ENCODE measurements around the gene TLCD3B.
A peak's percentile ranks its signal among the peaks of the same experiment; 100 is the strongest.

The TLCD3B gene, protein sequence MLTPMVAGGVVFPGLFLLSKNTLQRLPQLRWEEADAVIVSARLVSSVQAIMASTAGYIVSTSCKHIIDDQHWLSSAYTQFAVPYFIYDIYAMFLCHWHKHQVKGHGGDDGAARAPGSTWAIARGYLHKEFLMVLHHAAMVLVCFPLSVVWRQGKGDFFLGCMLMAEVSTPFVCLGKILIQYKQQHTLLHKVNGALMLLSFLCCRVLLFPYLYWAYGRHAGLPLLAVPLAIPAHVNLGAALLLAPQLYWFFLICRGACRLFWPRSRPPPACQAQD

DNA sequence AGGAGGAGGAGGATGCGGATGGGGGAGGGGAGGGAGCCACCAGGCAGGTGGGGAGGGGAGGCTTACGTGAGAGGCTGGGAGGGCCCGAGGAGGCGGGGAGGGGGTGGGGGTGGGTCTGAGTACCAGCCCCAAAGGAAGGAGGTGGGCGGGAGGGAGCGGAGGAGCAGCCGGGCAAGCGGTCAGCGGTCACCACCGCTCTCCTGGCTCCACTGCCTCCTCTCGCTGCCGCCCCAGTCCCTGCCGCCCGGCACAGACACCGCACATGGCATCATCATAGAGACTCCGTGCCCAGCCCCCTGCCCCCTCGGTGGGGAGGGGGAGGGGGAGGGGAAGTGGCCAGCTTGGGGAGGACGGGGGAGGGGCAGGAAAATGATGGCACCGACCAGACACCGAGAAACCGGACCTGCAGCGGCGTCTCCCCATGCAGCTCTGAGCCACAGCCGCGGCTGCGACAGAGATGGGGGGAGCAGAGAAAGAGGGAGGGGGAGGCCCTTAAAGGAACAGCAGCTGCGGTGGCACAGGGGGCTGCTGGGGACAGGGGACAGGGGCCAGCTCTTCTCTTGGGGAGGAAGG lies at the start of gene TLCD3B:
Gene TLCD3B, minus strand, starts transcription at position 431 of the 573 bp plus-strand sequence. CDS start 744 bp downstream, outside the sequence.
- no peak for DNase-seq (ENCODE audit: low read depth, low spot score)

DNA sequence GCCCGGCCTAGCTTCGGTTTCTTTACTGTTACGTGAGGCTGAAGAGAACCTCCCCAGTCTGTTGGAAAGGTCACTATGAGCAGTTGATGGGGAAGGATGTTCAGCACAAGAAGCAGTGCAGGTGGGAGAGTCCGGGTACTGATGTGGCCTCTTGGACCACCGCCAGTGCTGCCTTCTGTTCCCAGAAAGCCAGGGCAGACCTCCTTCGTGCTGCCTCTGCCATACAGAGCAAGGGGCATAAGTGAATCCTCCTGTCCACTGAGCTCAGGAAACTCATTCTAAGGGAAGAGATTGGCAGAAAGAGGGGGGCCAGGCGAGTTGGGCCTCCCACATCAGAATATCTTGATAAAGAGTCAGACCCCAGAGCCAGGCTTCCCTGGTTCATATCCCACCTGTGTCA lies 48.4 kb upstream of the TLCD3B start:
- no peak for DNase-seq (ENCODE audit: low read depth, low spot score)

DNA sequence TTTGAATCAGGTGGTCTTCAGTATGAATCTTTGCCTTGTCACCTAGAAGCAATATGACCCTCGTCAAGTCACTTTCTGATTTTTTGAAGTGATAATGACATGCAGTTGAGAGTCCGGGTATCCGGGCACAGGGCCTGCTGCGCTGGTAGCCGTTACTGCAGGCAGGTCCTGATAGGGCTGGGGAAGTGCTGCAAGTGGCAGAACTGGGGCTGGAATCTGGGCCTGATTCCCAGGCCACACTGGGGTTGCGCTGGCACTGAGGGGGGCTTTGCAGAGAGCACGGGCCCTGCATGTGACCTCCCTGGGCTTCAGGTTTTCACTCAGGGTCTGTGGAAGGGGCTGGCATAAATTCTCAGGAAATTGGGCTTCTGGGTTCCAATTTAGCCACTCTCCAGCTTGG lies 47.7 kb upstream of the TLCD3B start:
- no peak for DNase-seq (ENCODE audit: low read depth, low spot score)

DNA sequence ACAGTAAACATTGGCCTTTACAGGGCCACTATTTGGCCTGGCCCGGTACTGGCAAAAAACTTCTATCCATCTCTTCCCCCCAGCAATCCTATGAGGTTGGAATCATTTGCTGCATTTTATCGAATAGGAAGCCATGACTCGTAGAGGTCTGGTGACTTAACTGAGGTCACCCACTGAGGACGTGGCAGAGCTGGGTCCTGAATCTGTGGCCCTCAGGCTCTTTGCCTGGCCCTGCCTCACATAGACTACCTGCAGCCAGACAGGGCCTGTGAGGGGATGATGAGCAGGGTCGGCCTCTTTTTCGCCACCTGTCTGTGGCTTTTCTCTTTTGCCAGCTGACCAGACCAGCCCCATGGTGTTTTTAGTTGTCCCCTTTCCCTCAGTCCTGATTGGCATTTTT lies 46.6 kb upstream of the TLCD3B start:
- DNase-seq (ENCODE audit: low read depth, low spot score), result no peak

DNA sequence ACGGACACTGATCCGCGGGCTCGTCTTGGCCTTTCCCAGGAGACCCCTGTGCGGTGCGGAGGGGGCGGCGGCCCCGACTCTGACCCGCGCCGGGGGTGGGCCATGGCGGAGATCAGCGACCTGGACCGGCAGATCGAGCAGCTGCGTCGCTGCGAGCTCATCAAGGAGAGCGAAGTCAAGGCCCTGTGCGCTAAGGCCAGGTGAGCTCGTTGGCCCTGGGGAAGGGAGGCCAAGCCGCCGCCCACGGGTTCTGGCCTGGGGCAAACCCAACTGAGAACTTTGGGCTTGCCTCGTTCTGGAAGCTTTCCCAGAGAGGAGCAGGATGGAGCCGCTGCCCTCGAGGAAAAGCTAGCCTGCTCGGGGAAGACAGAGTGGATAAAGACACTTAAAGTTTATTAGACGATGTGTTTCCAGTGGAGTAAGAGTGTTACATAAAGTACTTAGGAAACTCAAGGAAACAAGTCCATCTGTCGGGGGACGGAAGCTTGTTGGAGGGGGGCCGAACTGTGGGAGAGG lies 45.3 kb upstream of the TLCD3B start:
- no peak for DNase-seq (ENCODE audit: low read depth, low spot score)

DNA sequence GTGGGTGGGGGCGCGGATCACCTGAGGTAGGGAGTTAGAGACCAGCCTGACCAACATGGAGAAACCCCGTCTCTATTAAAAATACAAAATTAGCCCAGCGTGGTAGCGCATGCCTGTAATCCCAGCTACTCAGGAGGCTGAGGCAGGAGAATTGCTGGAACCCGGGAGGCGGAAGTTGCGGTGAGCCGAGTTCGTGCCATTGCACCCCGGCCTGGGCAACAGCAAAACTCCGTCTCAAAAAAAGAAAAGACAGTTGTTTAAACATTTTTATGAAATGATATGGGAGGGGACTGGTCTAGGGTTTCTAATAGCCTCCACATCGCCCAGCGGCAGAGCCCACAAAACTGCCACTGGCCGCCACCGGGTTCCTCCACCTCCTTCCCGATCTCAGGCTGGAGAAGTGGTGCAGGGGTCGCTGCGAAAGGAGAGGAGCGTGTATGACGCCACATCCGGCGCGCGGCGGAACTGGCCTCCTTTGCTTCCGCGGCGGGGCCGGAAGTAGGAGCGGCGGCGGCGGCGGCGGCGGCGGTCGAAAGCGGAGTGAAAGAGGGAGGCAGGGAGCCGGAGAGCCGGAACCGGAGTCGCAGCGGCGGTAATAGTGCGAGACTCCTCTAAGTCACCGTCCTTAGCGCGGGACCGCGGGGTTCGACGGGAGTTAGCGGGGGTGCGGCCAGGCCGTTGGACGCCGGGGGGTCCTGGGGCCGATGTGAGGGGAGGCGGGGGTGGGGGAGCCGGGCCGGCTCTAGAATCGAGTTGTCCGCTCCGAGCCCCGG lies 44.6 kb upstream of the TLCD3B start, which contains the start of gene PPP4C:
Gene PPP4C, plus strand, starts transcription at position 492 of the 773 bp plus-strand sequence. CDS start 384 bp downstream, outside the sequence.
- DNase-seq (ENCODE audit: low read depth, low spot score), result peak; percentile 93

DNA sequence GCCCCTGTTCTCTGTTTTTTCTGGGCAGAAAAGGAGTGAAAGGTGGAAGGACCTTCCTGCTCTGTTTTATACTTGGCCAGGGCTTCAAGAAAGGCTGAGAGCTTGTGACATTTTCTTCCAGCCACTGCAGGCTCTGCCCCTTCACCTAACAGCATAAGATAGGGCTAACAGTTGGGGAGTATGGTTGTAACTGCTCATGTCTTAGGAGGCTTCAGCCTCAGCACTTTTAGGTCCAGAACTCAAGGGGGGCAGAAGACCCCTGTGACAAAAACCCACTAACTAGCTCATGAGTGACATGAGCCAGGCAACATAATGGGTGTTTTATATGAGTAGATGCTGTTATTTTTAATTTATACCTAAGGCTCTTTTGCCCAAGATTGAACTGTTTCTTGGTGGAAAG lies 39.4 kb upstream of the TLCD3B start:
- no peak for DNase-seq (ENCODE audit: low read depth, low spot score)

DNA sequence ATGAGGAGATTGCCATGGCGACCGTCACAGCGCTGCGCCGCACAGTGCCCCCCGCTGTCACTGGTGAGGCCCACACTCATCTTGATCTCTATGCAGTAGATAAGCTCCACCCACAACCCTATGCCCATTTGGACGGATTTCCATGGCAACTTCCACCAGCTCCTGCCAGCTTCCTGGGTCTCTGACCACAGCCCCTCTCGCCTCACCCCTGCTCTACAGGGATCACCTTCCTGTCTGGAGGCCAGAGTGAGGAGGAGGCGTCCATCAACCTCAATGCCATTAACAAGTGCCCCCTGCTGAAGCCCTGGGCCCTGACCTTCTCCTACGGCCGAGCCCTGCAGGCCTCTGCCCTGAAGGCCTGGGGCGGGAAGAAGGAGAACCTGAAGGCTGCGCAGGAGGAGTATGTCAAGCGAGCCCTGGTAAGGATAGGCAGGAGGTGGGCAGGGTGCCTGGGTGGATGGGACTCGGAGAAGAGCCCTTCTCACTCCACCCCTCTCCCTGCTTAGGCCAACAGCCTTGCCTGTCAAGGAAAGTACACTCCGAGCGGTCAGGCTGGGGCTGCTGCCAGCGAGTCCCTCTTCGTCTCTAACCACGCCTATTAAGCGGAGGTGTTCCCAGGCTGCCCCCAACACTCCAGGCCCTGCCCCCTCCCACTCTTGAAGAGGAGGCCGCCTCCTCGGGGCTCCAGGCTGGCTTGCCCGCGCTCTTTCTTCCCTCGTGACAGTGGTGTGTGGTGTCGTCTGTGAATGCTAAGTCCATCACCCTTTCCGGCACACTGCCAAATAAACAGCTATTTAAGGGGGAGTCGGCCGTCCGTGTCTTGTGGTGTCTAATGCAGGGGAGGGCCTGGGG lies 38.8 kb upstream of the TLCD3B start:
- DNase-seq (ENCODE audit: low read depth, low spot score), result peak; percentile 52

DNA sequence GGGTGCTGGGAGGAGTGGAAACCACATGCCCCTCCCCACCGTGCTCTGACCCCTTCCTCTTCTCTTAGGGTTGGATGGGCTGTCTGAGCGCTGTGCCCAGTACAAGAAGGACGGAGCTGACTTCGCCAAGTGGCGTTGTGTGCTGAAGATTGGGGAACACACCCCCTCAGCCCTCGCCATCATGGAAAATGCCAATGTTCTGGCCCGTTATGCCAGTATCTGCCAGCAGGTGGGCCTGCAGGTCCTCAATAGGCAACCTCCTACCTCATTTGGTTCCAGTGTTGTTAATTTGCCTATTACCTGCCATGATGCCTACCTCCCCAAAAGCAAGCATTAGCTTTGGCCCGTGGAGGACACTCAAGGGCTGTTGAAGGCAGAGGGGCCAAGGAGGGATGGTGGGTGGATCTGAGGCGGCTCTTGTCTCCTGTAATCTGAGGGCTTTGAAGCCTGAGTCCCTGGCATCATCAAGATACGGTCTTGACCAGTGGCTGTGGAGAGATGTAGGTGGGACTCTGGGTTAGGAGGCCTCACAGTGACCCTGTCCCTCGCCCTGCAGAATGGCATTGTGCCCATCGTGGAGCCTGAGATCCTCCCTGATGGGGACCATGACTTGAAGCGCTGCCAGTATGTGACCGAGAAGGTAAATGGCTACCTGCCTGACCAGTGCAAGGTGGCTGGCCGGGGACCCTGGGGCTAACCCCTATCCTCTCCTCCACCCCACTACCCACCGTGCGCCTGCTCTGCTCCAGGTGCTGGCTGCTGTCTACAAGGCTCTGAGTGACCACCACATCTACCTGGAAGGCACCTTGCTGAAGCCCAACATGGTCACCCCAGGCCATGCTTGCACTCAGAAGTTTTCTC lies 37.9 kb upstream of the TLCD3B start:
- DNase-seq (ENCODE audit: low read depth, low spot score), result no peak

DNA sequence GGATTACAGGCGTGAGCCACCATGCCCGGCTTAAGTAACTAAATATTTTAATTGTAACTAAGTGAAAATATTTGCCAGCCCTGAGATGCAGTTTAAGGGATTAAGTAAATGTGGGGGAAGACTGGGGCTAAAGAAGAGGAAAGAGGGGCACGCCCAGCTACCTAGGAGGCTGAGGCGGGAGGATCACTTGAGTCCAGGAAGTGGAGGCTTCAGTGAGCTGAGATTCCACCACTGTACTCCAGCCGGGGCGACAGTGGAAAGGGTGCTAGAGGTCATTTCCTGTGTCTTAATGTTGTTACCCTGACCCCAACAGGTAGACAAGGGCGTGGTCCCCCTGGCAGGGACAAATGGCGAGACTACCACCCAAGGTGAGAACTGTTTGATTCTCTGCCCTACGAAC lies 37.3 kb upstream of the TLCD3B start:
- no peak for DNase-seq (ENCODE audit: low read depth, low spot score)

DNA sequence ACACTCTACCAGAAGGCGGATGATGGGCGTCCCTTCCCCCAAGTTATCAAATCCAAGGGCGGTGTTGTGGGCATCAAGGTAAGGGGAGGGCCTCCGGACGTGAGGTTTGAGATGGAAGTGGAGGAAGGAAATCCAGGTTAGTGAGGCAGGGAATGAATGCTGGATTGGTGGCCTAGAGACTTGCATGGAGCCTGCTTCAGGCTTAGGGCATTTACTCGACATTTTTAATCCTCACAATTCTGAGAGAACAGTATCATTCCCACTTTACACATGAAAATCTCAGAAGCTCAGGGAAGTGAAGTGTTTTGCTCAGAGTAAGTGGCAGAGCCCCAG lies 36.5 kb upstream of the TLCD3B start:
- DNase-seq (ENCODE audit: low read depth, low spot score), result no peak

DNA sequence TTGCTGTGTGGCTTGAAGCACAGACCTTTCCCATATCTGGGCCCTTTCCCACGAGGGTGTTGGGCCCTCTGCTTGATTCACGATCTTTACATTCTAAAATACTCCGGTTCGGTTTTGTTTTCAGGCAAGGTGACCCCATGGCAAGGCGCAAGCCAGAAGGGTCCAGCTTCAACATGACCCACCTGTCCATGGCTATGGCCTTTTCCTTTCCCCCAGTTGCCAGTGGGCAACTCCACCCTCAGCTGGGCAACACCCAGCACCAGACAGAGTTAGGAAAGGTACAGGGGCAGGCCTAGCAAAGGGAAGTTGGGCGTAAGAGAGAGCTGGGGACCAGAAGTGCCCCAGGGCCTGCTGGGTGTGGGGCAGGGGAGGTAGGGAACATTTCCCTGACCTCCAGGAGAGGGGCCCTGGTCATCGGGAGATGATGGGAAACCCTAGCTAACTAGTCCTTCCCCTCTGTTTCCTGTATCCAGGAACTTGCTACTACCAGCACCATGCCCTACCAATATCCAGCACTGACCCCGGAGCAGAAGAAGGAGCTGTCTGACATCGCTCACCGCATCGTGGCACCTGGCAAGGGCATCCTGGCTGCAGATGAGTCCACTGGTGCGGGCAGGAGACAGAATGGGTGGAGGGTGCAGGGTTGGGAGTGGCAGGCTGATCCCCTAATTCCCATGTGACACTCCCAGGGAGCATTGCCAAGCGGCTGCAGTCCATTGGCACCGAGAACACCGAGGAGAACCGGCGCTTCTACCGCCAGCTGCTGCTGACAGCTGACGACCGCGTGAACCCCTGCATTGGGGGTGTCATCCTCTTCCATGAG lies 35.9 kb upstream of the TLCD3B start:
- no peak for DNase-seq (ENCODE audit: low read depth, low spot score)

DNA sequence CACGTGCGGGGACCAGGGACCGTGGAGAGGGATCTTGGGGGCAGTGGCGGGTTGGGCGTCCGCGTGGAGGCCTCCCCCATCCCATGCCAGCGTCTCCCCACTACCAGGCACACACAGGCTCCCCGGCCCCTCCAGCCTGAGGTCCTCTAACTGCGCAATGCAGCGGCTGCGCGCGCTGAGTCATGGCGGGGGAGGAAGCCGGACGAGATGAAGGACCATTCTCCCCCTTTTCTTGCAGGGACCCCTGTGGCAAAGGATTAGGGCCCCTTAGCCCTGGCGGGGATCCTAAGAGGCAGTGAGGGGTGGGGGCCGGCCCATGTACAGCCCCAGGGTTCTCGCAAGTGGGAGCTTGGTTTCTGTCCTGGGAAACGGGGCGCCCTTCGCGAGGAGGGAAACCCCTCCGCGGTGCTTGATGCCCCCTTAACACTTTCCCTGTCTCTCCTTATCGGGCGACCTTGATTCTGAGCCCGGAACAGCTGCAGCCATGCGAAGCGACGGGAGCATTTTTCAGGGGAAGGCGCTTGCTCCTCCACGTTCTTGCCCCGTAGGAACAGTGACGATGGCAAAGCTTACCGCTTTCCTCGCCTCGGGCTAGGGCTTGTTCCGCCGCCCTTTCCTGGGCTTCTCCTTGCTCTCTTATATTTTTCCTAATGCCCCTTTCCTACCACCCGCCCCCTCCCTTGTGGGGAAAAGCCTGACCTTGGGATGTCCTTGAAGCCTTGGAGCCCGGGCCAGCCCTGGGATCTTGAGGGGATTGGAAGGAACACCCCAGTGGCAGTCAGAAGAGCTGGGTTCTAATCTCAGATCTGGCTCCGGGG lies 35.1 kb upstream of the TLCD3B start:
- DNase-seq (ENCODE audit: low read depth, low spot score), result no peak

DNA sequence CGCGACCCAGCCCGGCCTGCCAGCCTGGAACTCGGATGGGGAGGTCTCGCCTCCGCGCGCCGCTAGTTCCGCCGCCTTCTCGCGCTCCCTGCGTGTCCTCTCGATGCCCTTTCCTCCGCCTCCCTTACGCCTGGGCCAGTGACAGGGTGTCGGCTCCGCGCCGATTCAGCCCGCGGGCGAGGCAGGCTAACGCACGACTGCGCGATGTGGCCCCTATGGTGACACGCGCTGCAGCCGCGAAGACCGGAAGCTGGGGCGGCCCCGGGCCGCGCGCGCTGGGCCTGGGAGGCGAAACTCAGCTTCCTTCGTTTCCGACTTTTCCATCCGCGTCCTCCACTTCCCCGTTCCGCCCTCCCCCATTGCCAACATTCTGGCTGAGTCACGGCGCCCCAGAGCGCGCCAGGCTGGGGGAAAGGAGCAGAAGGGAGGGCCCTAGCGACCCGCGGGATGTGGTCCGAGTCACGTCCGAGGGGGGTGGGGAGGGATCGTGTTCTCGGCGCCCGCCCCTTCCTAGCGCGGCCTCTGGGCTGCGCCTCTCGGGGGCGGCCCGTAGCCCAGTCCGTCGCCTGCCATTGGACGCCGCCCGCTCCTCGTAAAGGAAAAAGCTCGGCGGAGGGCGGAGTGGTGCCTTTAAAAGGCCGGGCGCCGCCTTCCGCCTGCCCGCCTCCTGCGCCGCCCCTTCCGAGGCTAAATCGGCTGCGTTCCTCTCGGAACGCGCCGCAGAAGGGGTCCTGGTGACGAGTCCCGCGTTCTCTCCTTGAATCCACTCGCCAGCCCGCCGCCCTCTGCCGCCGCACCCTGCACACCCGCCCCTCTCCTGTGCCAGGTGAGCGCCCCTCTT lies 34.3 kb upstream of the TLCD3B start, which contains the start of gene ALDOA:
Gene ALDOA, plus strand, starts transcription at position 659 of the 841 bp plus-strand sequence. CDS start 1,138 bp downstream, outside the sequence.
- peak; percentile 98 for DNase-seq (ENCODE audit: low read depth, low spot score)

DNA sequence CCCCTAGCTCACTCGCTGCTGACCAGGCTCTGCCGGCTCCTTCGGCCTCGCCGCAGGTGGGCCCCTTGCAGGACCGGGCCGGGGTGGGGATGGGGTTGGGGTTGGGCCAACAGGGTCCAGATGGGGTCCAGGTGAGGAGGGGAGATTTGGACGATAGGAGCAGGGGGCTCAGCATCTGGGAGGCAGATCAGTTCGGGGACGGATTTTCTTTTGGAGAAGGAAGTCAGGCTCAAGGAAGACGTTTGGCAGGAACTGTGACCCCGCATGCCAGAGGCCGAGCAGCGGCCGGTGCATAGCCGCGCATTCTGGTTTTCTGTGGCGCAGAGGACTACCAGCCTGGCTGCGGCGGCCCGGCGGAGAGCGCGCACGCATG lies 33.6 kb upstream of the TLCD3B start:
- DNase-seq (ENCODE audit: low read depth, low spot score), result no peak

DNA sequence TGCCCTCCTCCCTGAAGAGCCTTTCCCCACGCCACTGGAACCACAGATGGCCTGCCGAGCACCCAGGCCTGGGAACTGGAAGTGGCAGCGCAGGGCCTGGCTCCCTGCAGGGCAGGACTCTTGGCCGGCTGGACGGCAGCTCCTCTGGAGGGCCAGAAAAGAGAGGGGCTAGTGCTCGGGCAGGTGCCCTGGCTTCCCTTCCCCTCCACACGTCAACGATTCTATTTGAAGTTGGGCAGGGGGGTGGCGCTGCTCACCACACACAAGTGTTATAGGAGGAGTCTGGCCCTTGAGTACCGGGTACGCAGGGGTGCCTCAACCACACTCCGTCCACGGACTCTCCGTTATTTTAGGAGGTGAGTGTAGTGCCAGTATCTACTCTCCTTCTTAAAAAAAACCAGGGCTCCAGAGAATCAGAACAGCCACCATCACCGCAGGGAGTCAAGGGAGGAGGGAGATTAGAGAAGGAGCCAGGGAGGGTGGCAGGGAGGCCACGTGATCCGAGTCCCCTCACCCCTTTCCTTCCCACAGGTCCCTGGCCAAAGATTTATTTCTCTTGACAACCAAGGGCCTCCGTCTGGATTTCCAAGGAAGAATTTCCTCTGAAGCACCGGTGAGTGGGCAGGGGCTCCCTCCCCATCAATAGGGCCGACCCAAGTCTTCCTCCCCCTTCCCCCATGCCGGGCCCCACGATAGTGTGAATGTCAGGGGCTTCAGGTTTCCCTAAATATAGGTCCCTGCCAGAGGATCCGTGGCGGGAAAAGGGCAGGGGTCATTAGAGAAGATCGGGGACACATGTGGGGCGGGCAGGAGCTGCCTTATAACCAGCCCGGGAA lies 33.0 kb upstream of the TLCD3B start:
- DNase-seq (ENCODE audit: low read depth, low spot score), result peak; percentile 68

DNA sequence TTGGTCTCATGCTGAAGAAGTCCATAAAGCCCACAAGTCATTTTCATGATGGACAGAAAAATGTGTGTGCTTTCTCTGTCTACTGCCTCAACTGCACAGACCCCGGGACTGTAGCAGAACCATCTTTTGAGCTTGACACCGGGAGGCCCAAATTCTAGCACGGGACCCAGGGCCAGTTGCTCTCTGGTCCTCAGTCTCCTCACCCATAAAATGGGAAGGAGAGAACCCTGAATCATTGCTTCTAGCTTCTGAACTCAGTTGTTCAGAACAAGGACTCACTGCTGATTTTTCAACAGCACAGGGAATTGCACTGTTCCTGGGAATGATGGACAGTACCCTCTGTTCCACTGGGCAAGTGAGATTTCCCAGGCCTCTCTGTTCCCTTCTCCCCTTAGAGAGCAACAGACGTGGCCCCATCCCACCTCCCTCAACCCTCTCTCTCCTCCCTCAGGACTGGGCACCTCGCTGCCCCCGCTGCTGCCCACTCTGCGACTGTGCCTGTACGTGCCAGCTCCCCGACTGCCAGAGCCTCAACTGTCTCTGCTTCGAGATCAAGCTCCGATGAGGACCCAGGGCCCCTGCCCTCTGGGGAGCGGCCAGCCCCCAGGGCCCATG lies 32.3 kb upstream of the TLCD3B start:
- DNase-seq (ENCODE audit: low read depth, low spot score), result no peak

Data from ELF-1 (cell line).